HepG2 (cell line): Measurements from ENCODE around the gene MLST8. TPM values are rescaled to one million over a fixed set of nuclear protein-coding genes. Genes with fewer than 3 reads are reported as not detected.

Source experiments
- GLMP ChIP-seq: sonication (generic); formaldehyde crosslinking; IDR thresholded peaks from 2 replicates; pipeline ENCODE4 v1.9.0; 2021; ENCODE audit warnings: missing genetic modification reagents, mild to moderate bottlenecking, borderline replicate concordance
- MTERF4 ChIP-seq: sonication (generic); formaldehyde crosslinking; IDR thresholded peaks from 2 replicates; pipeline ENCODE4 v1.8.0; 2023; ENCODE audit warnings: mild to moderate bottlenecking, missing genetic modification reagents
- NFKB2 ChIP-seq: sonication (generic); formaldehyde crosslinking; IDR thresholded peaks from 2 replicates; pipeline ENCODE4 v1.4.0; 2020; ENCODE audit warnings: missing genetic modification reagents, borderline replicate concordance
- NR2F2 ChIP-seq: IDR thresholded peaks from 2 replicates; pipeline ENCODE4 v1.6.1; 2012; ENCODE audit warnings: low read depth, inconsistent platforms, borderline replicate concordance
- PHF21A ChIP-seq: sonication (generic); formaldehyde crosslinking; IDR thresholded peaks from 2 replicates; pipeline ENCODE4 v1.5.0; 2020; ENCODE audit warnings: mild to moderate bottlenecking, missing genetic modification reagents
- PRDM15 ChIP-seq: sonication (generic); formaldehyde crosslinking; IDR thresholded peaks from 2 replicates; pipeline ENCODE4 v1.4.0; 2020; ENCODE audit warnings: missing genetic modification reagents
- SMAD1 ChIP-seq: sonication (generic); formaldehyde crosslinking; IDR thresholded peaks from 2 replicates; pipeline ENCODE4 v1.4.0; 2020; ENCODE audit warnings: missing genetic modification reagents, low read depth, mild to moderate bottlenecking, borderline replicate concordance
- THAP8 ChIP-seq: sonication (generic); formaldehyde crosslinking; IDR thresholded peaks from 2 replicates; pipeline ENCODE4 v1.5.1; 2020; ENCODE audit warnings: missing genetic modification reagents, mild to moderate bottlenecking, borderline replicate concordance
- ZBTB38 ChIP-seq: sonication (generic); formaldehyde crosslinking; IDR thresholded peaks from 2 replicates; pipeline ENCODE4 v1.5.1; 2020; ENCODE audit warnings: mild to moderate bottlenecking, missing genetic modification reagents
- ZNF33A ChIP-seq: sonication (generic); formaldehyde crosslinking; IDR thresholded peaks from 2 replicates; pipeline ENCODE4 v1.5.1; 2020; ENCODE audit warnings: missing genetic modification reagents, mild to moderate bottlenecking, moderate library complexity, borderline replicate concordance
- ZNF354B ChIP-seq: sonication (generic); formaldehyde crosslinking; IDR thresholded peaks from 2 replicates; pipeline ENCODE4 v1.8.0; 2022; ENCODE audit warnings: mild to moderate bottlenecking, missing genetic modification reagents
- ZNF605 ChIP-seq: sonication (generic); formaldehyde crosslinking; IDR thresholded peaks from 2 replicates; pipeline ENCODE4 v1.8.0; 2022; ENCODE audit warnings: mild to moderate bottlenecking, missing genetic modification reagents
- ZNF687 ChIP-seq: sonication (generic); formaldehyde crosslinking; IDR thresholded peaks from 2 replicates; pipeline ENCODE4 v1.5.1; 2020; ENCODE audit warnings: mild to moderate bottlenecking, missing genetic modification reagents, moderate library complexity
- ZNF768 ChIP-seq: sonication (generic); formaldehyde crosslinking; IDR thresholded peaks from 2 replicates; pipeline ENCODE4 v1.4.0; 2020; ENCODE audit warnings: missing genetic modification reagents
- ZSCAN25 ChIP-seq: sonication (generic); formaldehyde crosslinking; IDR thresholded peaks from 2 replicates; pipeline ENCODE4 v1.8.0; 2022; ENCODE audit warnings: mild to moderate bottlenecking, missing genetic modification reagents
- polyA plus RNA-seq, 8 experiments: library from polyadenylated mRNA; depleted of rRNA in 3 of 8; stranded (reverse) in 7 of 8; unstranded in 1 of 8; fragments of >200 nt; fragmentation: Illumina TruSeq in 4 of 8; extraction: Trizol in 4 of 8; gene quantifications; 2 replicates each; pipeline versions ENCODE4 v1.2.1 to v1.2.3, GENCODE V29; 2011 to 2016; ENCODE audit warnings: low read depth in 4 of 8, missing spikeins in 1 of 8, mixed read lengths in 1 of 8; ENCODE audit not compliant: insufficient read depth in 1 of 8
- total RNA-seq, 5 experiments: library from RNA; depleted of rRNA; stranded (reverse); fragments of >200 nt; fragmentation: Illumina TruSeq; extraction: Trizol; gene quantifications; 2 replicates each; pipeline ENCODE4 v1.2.3, GENCODE V29; 2016; ENCODE audit warnings: low read depth in 1 of 5

The MLST8 gene
- total and polyA plus RNA-seq, 2 of the 13 experiments (the other 11 are each of a cell fraction or from before 2014, with no cell fraction given) = 30.8 to 72.7 TPM

- TF ChIP-seq ZNF687 (CRISPR knock-in tag) (peak; percentile 60), ZNF605 (CRISPR knock-in tag) (no peak), THAP8 (CRISPR knock-in tag) (no peak), ZSCAN25 (CRISPR knock-in tag) (0 out of 2 replicates have a peak, but pooled peaks have one; percentile 29), ZNF33A (CRISPR knock-in tag) (no peak), ZNF354B (CRISPR knock-in tag) (no peak), NR2F2 (peak; percentile 11; the same call in 1 of the 2 replicates), SMAD1 (CRISPR knock-in tag) (no peak), MTERF4 (no peak), ZBTB38 (CRISPR knock-in tag) (no peak), PRDM15 (CRISPR knock-in tag) (no peak), PHF21A (CRISPR knock-in tag) (no peak; the same call in 1 of the 2 replicates), GLMP (CRISPR knock-in tag) (no peak), NFKB2 (CRISPR knock-in tag) (no peak), ZNF768 (CRISPR knock-in tag) (no peak)
Observed at GRCh38 chr16:2210386-2211365, 5.4 kb downstream of the MLST8 start, which contains the start of gene BRICD5 (continued).
